CD4-positive, alpha-beta T cell treated with Interleukin-15 for 1 hour (primary cell): Measurements from ENCODE around the gene MAGEA9.
"Not testable (repeated sequence)": the region's sequence is repeated elsewhere in the genome, so short reads cannot be mapped to it uniquely, and the experiment has no call there.

Experiments used
- DNase-seq: peaks from one replicate; pipeline ENCODE4 v3.0.0-alpha.2; 2020

The MAGEA9 gene, protein sequence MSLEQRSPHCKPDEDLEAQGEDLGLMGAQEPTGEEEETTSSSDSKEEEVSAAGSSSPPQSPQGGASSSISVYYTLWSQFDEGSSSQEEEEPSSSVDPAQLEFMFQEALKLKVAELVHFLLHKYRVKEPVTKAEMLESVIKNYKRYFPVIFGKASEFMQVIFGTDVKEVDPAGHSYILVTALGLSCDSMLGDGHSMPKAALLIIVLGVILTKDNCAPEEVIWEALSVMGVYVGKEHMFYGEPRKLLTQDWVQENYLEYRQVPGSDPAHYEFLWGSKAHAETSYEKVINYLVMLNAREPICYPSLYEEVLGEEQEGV

DNA sequence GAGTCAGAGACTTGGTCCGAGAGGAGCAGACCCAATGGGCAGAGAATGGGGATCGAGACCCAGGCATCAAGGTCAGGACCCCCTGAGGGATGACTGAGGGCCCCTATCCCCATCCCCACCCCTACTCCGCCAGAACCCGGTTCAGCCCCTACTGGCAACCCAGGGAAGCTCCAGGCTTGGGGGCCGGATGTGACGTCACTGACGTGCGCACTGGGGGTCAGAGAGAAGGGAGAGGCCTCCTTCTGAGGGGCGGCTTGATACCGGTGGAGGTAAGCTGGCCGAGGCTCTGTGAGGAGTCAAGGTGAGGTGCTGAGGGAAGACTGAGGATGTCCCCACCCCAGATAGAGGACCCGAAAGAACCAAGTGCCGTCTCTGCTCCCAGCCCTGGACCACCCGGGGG is at the start of gene MAGEA9:
Gene MAGEA9, plus strand, starts transcription at position 204 of the 400 bp plus-strand sequence. CDS start 4,281 bp downstream, outside the sequence.
- not testable (repeated sequence) for DNase-seq

DNA sequence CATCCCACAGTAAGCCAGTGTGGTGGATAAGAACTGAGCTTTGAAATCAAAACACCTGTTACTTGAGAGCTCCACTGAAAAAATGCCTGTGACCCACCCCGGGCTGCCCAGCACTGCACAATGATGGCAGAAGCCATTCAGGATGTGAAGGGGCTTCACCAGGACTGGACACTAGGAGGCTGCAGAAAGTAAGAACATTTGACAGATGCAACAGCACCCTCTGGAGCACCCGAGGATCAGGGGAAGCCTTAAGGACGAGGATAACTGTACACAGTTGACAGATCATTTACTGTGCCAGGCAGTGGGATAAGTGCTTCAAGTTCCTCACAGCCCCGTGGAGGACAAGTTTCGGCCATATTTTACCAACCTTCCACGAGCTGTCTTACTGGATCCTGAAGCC is 39.5 kb upstream of the MAGEA9 start:
- not testable (repeated sequence) for DNase-seq

DNA sequence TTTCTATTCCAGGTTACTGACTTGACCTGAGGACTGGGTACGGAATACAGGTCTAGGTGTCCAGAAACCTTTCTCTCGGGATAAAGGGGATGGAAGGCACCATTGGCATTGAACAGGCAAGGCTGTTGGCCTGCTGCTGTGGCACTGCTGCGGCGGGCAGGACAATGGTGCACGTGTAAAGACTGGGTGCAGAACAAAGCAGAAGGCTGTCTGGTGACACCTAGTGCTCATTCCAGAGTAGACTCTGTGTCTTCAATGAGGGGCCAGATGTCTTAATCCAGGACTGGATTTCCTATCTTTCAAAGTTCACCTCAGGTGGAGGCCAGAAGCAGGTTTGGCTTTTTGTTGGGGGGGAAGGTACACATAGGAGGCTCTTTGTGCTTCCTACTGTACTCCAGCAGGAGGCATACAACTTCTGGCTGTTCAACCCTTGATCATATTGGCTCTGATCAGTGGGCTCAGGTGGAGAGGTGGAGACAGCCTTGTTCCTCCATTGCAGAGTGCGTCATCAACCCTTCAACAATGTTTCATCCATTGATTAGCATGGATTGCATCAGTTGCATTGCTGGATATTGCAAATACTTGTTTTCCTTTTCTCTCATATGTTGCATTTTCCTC is 35.2 kb upstream of the MAGEA9 start:
- not testable (repeated sequence) for DNase-seq

DNA sequence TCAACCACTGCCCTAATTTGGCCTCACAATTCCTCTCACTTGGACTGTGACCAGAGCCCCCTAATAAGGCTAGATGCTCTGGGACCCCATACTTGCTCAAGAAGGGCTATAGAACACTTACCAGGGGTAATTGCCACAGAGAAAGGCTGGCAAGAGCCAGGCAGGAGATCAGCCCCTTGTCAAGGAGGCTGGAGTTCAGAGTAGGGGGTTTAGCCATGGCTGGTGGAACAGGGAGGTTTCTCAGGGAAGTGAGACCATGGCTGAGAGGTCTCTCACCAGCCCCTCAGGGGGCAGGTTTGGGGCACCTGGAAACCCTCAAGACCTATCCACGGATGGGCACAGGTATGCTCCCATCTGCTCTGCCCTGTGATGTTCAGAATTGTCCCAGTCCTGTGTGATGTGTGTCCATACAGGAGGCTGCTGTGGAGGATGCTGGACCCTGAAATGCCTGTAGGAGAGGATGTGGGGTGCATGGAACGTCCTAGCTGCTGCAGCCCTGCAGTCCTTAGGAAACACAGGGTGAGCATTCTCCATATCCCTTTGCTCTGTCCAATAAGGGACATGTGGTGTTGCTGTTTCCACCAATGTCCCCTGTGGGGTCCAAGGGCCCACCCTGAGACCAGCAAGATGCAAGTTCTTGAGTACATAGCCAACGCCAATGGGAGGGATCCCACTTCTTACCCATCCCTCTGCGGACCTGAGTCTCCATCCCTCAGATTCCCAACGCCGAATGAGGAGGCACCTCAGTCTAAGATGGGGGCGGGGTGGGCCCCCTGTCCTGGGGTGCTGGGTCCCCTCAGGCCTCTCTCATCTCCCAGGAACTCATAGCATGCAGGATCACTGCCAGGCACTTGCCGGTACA is 24.3 kb upstream of the MAGEA9 start:
- DNase-seq, result no peak

DNA sequence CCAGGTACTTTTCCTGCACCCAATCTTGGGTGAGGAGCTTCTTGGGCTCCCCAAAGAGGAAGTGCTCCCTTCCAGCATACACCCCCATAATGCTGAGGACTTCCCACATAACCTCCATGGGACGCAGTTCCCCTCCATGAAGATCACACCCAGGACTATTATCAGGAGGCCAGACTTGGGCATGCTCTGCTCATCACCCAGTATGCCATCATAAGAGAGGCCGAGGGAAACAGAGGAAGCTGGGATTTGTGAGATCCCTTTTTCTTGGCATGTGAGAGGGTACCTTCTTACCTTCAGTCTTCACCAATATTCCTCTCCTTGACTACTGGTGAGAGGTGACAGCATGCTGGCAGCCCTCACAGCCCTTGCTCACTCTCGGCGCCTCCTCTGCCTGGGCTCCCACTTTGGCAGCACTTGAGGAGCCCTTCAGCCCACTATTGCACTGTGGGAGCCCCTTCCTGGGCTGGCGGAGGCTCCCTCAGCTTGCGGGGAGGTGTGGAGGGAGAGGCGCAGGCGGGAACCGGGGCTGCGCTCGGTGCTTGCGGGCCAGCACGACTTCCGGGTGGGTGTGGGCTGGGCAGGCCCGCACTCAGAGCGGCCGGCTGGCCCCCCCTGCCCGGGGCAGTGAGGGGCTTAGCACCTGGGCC is 23.5 kb upstream of the MAGEA9 start:
- DNase-seq, result no peak

DNA sequence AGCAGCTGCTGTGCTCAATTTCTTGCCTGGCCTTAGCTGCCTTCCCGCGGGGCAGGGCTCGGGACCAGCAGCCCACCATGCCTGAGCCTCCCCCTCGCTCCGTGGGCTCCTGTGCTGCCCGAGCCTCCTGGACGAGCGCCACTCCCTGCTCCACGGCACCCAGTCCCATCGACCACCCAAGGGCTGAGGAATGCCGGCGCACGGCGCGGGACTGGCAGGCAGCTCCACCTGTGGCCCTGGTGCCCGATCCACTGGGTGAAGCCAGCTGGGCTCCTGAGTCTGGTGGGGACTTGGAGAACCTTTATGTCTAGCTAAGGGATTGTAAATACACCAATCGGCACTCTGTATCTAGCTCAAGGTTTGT is 23.0 kb upstream of the MAGEA9 start:
- not testable (repeated sequence) for DNase-seq

DNA sequence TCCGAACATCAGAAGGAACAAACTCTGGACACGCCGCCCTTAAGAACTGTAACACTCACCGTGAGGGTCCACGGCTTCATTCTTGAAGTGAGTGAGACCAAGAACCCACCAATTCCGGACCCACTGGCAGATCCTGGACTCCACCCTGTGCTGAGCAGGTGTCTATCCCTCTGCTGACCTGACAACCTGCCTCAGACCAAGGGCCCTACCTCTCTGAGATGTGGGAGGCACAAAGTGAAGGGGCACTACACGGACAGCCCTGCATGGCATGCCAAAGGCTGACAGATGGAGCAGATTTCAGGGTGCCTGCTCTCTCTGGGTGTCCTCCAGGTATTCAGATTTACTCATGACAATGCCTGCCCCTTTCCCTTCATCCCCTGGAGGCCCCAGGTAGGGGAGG is 21.9 kb upstream of the MAGEA9 start:
- no peak for DNase-seq

DNA sequence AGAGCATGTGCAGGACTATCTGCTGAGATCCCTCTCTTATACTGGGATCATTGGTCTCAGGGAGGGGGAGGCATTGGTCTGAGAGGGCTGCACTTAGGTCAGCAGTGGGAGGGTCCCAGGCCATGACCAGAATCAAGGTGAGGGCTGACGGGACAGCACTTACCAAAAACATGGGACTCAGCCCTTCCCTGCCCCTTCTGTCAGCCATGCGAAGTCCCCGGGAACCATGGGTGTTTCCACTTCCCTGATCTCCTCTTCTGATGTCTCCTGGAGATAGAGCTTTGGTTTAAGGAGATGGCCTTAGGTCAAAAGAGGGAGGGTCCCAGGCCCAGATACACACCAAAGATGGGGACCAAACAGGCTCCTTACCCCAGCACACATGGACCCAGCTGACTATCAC is 20.8 kb upstream of the MAGEA9 start:
- DNase-seq, result no peak

DNA sequence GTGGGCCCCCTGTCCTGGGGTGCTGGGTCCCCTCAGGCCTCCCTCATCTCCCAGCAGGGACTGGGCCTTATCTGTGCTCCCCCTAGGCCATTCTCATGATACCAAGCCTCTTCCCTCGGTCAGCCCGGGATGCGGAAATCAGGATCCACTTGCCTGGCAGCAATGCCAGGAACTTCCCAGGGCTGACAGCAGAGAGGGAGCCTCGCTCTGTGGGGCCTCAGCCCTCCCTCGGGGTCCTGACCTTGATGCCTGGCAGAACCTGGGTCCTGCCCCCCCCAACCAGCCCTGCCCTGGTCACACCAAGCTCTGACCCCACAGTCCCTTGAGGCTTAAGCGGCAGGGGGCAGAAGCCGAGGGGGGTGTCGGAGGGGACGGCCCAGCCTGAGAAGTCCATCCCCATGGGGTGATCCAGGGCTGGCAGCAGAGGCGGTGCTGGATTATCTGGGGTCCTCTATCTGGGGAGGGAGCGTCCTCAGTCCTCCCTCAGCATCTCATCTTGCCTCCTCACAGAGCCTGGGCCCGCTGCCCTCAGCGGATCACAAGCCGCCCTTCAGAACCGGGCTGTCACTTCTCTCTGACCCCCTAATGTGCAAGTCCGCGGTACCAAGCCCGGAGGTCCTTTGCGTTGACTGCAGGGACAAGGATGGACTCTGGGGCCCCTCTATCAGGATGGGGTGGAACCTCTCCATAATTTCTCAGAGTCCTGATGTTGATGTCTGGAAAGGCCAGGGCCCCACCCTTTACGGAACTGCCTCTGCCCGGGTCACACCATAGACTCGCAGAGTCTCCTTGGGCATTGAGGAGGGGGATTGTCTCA is 19.7 kb upstream of the MAGEA9 start:
- not testable (repeated sequence) for DNase-seq

DNA sequence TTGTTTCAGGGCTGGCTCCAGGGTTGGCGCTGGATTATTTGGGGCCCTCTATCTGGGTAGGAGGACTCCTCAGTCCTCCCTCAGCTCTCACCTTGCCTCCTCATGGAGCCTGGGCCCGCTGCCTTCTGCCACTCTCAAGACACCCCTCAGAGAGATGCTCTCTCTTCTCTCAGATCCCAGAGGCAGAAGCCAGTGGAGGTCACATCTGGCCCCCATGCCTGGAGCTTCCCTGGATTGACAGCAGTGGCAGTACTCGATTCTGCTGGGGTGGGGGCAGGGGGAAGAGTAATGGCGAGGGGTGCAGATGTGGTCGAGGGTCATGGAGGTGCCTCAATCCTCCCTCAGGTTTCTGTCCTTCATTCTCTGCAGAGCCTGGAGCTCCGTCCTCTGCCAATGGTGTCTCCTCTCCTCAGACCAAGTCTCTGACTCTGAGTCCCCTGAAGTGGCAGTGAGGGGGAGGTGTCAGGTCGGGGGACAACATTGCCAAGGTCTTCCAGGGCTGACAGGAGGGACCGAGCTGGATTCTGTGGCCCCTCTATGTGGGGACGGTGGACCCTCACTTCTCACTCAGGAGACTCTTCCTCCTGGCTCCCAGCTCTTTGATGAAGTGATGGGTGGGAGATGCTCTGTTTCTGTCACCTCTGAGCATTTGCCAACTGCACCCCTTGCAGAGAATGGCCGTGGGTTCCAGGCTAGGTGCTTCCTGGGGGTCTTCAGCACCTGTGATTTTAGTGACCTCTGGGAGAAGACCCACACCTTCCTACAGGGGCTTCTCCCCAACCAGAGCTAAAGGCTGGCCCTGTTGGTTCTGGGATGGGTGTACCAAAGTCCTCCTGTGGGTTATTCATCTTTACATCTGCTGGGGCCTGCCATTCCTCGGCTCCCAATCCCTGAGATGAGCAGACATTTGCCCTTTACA is 18.8 kb upstream of the MAGEA9 start:
- DNase-seq, result no peak

DNA sequence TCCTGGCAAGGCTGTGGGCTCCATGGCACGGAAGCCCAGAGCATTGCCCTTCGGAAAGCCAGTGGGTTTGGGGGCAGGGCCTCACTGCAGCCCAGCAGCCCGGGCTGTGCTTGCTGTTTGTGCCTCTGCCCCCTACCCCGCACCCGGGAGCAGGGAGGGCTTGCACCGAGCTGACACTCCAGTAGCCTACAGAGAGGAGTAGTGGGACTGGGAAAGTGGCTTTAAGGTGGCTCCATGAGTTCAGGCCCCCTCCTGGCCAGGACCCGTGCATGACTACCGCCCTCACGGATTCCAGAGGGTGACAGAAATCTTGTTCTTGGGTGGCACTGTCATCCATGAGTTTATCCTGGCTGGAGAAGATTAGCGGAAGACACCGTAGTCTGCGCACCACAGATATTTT is 11.4 kb upstream of the MAGEA9 start:
- not testable (repeated sequence) for DNase-seq

DNA sequence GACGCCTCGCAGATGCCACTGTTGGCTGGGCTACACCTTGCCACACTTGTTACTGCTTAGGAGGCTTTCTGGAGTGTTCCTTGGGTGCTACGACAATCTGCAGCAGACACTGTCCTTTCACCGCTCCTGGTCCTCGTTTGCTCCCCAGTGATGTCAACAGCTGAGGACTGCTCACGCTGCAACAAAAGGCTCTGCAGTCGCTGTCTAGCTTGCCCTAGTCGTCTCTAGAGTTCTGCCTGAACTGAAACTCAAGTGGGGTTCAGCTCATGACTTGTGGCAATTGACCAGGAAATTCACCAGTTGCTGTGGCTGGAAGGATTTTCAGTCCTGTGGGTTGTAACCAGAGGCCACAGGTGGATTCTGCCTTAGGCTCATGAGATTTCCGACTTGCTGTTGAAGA is 8.7 kb upstream of the MAGEA9 start:
- not testable (repeated sequence) for DNase-seq

DNA sequence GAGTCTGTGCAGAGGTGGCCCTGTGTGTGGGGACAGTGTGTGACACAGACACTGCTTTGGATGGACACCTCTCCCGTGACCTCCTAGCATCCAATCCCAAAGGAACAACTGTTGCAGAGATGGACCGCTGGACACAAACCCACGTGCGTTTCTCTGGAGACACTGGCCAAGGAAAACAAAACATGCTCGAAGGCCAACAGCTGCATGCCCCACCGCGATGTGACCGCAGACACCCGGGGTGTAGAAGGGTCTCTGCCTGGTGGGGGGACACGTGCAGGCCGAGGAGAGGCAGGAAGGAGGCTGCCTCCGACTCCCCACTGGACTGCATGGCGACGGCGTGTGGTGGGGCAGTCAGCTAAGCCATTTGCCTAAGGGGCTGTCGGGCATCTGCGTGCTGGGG is 8.0 kb upstream of the MAGEA9 start, which contains the start of gene HSFX1:
Gene HSFX1, plus strand, starts transcription at position 301 of the 400 bp plus-strand sequence. CDS start 614 bp downstream, outside the sequence.
- DNase-seq, result not testable (repeated sequence)

DNA sequence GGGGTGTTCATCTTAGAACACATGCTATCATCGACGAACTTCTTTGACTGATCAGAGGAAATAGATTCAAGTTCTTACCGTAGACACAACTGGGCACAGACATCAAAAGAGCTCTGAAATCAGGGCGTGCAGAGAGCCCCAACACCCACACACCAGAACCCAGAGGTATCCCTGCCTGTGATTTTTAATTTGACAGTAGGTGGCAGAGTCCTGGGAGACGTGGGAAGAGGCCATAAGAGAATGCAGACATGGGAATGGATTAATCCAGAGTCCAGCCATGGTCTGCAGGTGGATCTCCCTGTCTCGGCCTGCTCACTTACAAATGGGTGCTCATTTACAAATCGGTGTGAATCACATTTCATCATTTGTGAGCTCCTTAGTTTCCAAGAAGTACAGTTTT is 3.7 kb upstream of the MAGEA9 start:
- not testable (repeated sequence) for DNase-seq

DNA sequence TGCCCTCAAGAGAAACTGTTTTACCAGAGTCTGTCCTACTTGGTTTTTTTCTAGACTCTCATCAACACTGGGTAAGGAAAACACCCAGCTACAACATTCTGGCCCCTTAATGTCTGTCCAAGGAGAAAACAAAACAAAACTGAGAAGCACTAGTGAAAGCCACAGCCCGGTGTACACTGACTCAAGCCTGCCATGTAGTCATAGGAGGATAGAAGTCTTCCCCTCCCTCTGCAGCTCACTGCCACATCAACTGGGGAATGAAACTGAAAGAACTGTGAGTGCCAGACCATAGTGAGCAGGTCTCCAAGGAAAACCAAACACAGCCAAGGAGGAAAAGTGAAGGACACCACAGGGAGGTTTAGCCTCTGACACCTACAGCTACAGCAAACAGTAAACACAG is 13.8 kb downstream of the MAGEA9 start:
- not testable (repeated sequence) for DNase-seq

DNA sequence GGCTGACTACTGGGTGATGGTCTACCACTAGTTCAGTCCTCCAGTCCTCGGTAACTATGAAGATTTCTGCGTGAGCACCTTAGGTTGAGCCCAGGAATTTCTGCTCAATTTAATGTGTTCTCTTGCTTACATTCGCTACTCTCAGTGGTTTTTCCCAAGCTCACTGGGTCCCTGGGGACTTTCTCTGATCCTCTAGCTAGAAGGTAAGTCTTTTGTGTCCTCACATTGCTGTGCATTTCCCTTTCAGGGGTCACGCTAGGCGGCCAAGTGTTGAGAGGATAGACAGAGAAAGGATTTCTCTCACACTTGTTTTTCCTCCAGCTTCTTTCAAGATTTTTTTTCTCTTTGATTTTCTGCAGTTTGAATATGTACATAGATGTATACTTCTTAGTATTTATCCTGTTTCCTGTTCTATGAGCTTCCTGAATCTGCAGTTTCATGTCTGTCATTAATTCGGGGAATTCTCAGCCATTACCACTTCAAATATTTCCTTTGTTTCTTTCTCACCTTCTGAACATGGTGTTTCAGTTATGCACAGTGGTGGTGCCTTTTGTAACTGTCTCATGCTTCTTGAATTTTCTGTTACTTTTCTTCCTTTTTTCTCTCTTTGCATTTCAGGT is 17.5 kb downstream of the MAGEA9 start:
- DNase-seq, result no peak

DNA sequence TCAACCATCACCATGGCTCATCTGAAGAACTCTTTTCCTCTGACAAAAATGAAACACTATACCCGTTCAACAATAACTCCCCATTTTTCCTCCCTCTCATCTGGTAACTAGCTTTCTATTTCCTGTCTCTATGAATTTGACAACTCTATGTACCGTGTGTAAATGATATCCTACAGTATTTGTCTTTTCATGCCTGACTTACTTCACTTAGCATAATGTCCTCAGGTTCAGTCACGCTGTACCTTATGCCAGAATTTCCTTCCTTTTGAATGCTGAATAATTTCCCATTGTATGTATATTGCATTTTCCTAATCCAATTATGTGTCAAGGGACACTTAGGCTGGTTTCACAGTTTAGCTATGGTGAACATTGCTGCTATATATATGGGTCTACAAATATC is 18.2 kb downstream of the MAGEA9 start:
- no peak for DNase-seq

DNA sequence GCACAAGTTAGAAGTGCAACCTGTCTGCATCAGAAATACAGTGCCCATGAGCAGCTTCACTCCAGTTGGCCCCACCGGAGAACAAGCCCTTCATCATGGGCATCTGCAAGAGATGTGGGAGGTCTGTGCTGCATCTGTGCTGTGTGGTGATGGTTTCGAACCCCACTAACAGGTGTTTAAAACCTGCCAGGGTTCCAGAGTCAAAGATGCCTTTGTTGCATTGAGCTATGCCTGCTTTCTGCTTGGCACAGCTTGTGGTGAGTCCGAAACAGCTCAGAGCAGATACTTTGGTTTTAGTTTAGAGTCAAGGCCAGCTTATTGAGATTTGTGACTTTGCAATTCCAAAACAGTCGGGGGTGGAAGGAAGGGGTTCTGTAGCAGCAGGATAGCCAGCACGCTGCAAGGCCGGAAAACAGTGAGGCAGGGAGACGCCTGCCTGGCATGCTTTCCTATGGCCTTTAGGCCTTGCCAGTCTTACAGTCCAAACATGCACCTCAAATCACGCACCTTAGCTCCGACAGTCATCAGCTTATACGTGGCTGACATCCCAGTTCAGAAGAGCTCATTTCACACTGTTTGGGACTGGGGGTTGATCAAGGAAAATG is 21.8 kb downstream of the MAGEA9 start:
- no peak for DNase-seq

DNA sequence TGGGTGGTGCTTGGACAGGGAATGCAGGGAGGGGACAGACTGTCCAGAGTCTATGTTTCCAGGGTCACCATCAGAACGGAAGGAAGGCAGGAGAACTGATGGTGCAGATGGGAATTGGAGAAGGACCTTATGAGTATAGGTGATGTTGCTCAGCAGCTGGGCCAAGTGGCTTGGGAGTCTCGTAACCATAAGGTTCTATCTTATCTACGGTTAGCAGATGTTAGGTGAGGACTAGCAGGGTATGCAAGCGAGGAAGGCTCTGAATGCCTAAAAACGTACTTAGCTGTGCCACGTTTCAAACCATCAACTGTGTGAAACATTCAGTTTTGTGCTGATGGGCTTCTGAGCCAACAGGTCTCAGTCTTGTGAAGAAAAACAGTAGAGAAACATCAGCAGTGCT is 22.4 kb downstream of the MAGEA9 start:
- DNase-seq, result no peak
